Raji (cell line): Measurements from ENCODE around the gene TSHZ2.

ENCODE experiments used
- POLR2A ChIP-seq: IDR thresholded peaks from 2 replicates; pipeline ENCODE4 v1.6.1; 2011; ENCODE audit warnings: low read depth, low read length, control low read depth; ENCODE audit not compliant: insufficient read depth

Gene TSHZ2

DNA sequence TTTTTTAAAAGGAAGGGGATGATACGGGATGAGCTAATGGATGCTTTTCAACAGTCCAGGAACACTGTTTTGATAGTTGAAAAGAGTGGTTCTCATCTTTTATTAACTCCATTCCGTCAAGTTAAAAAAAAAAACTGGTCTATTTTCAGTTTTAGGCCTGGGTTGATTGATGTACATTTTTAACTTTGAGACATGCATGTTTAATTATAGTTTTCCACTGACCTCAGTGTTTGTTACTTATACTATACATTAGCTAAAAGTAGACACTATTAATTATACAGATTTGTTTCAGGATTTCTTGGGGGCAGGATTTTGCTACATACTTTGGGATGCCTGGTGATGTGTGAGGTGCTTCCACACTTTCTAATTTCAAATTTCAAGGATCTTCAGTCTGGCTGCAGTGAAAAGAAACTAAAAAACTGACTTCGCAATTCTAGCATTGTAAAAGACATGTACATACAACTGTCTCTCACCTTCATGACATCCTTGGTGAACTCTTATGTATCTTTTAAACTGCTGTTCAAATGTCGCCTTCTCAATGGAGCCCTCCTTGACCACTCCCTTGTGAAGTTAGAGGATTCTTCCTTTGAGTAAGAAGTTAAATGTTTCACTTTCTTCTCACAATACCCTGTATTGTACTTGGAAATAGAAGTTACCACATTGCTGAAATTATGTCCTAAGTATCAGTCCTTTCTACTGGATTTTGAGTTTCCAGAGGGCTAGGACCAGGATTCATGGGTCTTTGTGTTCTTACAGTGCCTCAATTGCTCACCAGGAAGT lies 101.7 kb downstream of the TSHZ2 start:
- TF ChIP-seq POLR2A: no peak

DNA sequence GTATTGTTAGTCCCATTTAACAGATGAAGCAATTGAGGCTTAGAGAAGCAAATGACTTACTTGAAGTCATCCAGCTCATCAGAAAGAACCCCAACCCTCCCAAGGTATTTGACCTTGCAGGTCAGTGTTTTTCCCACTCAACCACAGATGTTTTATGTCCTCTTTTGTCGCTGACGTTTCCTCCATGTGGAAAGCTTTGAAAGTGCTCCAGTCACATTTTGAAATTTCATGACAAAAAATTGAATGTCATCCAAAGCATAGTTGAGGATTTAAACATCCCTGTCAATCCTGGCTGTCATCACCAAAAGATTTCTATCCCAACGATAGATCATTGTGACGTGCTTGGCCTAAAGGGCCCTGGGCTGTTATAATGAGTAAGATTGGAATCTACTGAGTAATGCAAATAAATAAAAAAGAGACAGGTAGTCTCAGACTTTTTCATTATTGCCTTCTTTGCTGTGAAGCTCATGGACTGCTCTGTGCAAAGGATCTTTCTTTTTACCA lies 102.7 kb downstream of the TSHZ2 start:
- TF ChIP-seq POLR2A: no peak

DNA sequence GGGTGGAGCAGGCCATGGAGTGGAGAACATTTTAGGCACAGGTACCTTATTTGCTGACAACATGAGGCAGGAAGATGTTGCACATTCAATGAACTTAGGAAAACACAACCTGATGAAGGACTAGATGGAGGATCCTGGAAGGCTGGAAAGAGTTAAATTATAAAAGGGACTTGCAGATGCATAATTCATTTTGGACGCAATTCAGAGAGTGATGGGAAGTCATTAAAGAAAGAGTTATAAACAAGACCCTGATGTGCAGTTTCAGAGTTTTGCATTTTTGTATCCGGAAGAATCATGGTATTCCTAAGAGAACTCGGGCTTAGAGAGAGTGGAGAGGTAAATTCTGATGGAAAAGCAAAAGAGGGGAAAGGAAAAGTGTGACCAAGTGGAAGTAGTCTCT lies 104.5 kb downstream of the TSHZ2 start:
- TF ChIP-seq POLR2A: no peak

DNA sequence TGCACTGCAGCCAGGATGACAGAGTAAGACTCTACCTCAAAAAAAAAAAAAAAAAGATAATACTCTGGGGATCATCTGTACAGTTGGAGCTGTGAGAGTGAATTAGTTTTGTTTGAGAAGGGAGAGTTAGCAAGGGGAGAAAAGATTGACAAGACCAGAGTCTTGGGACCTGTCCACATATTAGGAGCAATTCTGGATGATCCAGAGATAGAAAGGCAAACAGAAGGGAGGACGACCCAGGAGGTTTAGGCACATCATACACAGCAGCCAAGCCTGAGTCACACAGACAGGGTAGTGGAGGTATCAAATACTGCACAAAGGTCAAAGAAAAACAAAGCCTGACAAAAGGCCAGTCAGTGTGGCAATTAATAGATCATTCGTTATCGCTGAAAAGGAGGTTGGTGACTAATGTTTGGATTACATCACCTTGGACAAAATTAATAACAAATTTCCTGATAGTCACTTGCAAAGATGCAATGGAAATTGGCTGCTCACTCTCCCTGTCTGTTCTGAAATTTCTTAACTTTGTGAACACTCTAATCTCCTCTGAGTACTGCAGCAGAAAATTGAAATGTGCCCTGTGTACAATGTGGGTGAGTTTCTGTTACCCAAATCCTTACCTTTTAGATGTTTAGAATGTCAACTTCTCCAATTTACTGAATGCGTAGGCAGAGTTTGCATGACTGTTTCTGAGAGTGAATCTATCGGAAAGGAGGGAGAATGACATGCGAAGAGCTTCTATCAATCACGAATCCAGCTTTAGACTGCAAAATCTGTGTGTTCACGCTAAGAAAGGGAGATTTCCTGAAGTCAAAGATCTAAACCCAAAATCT lies 105.4 kb downstream of the TSHZ2 start:
- TF ChIP-seq POLR2A: no peak

GRCh38 chr20:53078761-53079160 lies 106.6 kb downstream of the TSHZ2 start:
- TF ChIP-seq POLR2A: no peak

GRCh38 chr20:53079261-53079691 lies 107.1 kb downstream of the TSHZ2 start:
- TF ChIP-seq POLR2A: no peak

- TF ChIP-seq POLR2A: no peak
Observed at GRCh38 chr20:53079828-53080686, 107.9 kb downstream of the TSHZ2 start.

DNA sequence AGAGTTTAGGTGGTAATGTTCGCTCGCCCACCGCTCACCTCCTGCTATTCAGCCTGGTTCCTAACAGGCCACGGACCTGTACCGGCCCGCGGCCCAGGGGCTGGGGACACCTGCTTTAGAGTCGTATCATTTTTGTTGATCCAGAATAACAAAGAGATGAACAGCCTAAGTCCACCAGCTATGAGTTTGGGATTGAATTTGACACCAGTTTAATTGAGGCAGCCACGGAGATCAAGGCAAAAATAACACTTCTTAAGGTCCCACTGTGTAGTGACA lies 108.5 kb downstream of the TSHZ2 start:
- no peak for TF ChIP-seq POLR2A

DNA sequence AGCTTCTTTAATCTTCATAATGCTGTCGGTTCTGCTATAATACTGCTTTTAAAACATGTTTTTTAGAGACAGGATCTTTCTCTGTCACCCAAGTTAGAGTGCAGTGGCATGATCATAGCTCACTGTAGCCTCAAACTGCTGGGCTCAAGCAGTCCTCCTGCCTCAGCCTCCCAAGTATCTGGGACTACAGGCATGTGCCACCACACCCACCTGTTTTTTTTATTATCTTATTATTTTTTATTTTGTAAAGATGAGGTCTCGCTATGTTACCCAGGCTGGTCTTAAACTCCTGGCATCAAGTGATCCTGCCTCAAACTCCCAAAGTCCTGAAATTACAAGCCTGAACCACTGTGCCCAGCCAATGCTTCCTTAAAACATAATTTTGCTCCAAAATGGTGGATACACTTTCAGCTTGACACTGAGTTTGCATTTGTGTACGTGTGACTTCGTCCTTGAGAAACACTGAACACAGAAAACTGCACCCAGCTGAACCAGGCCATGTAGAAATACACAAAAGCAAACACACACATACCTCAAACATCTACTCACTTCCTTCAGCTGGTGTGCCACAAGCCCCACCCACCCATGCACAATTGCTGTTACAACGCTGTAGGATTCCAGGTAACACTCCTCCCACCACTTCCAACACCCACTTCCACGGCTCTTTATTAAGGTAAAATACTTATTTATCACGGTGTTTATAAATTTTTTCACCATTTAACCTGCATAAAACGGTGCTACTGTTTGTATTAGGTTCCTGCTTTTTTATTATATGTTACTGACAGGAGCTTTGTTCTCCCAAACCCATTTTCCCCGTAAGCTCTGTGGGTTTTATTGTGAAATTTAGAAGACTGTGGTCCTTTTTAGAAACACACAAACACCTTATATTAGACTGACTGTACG lies 109.1 kb downstream of the TSHZ2 start:
- no peak for TF ChIP-seq POLR2A

DNA sequence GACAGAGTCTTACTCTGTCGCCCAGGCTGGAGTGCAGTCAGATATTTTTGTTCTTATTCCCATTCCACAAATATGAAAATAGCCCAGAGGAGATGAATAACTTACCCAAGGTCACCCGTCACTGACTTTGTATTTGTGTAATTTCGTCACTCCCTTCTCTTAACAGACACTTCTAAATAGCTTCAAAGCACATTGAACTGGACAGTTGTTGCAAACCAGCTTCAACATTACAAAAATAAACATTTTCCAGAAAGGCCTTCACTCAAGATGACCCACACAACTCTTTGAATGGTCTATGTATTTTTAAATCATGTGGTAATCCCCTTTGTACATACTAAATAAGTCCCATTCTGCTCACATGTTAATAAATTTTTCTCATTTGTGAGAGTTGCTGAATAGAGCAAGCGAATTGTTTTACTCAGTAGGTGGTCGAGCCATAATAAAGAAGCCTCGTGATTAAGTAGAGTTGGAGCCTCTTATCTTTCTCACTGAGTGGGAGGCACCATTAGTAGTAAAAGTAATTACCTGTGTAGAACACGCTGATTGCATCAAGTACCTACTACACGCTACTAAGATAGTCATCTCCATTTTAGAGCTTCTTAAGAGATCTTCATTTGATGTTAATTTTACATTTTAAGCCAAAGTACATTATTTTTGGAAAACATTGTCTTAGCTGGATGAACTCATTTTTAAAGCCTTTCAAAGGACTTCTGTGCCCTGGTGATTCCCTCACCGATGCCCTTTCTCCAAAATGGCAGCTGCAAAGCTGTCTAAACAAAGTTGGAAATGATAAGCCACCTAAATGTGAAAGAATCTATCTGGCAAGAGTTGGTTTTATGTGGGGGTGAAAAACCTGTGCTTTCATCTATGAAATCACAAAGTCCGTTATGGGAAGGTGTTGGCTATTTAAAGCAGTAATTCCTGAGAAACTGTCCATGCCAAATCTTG lies 110.0 kb downstream of the TSHZ2 start:
- TF ChIP-seq POLR2A: no peak

- TF ChIP-seq POLR2A: no peak
Observed at GRCh38 chr20:53083411-53083810, 111.3 kb downstream of the TSHZ2 start.

DNA sequence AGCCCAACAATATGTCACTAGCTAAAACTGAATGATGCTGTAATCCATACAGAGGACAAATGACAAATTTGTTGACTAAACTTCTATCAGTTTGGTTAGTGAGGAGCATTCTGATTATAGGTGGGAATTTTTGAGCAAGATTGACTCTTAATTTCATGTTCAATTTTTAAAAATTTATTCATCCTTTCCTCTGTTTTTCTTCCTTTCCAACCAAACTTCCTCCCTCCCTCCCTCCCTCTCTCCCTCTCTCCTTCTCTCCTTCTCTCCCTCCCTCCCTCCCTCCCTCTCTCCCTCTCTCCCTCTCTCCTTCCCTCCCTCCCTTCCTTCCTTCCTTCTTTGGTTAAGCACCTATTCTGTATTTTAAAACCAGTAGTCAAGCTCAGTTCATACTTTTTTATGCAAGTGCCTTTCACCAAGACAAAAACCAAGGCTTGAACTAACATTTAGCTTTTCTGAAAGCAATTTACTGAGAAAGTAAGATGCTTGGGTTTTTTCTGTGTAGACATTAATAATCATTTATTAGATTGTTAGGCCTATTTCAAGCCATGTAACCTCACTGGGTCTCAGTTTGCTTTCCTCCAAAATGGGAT lies 112.3 kb downstream of the TSHZ2 start:
- TF ChIP-seq POLR2A: no peak

DNA sequence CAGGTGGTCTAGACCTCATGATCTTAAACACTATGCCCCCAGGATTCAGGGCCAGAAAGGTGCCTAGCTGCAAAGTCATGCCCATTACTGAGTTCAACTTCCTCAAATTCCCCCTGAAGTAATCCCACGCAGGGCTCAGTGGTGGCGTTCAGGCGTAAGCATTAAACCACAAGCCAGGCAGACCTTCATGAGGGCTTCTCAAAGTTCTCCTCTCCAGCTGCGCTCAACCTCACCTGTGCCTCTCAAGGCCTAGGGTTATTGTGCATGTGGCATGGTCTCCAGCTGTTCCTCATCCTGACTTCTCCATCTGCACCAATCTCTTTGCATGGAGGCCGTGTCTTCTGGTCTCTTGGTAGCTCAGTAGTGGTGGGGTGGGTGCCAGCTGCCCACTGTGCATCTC lies 113.6 kb downstream of the TSHZ2 start:
- TF ChIP-seq POLR2A: no peak
